ENCODE measurements around the gene UMOD.

Gene UMOD

GRCh38 chr16:20352615-20353014 is at the start of gene UMOD:
TSS of gene UMOD (minus strand) at chr16:20352715. CDS start at chr16:20350737, 1,978 bp downstream.
- no peak for DNase-seq (ENCODE audit: low read depth in 4 of 4, low spot score in 1 of 4)

- no peak for DNase-seq (ENCODE audit: low read depth in 4 of 4, low spot score in 1 of 4)
These were observed 49.0 kb upstream of the UMOD start for GRCh38 chr16:20401475-20402016.

- no peak for DNase-seq (ENCODE audit: low read depth in 4 of 4, low spot score in 1 of 4)
These were observed 48.6 kb upstream of the UMOD start for GRCh38 chr16:20401066-20401465.

- DNase-seq (ENCODE audit: low read depth in 4 of 4, low spot score in 1 of 4) = no peak
These were observed 46.7 kb upstream of the UMOD start for GRCh38 chr16:20399185-20399584.

GRCh38 chr16:20398603-20399002 is 46.1 kb upstream of the UMOD start:
- no peak for DNase-seq (ENCODE audit: low read depth in 4 of 4, low spot score in 1 of 4)

GRCh38 chr16:20397468-20398074 is 45.1 kb upstream of the UMOD start:
- DNase-seq (ENCODE audit: low read depth in 4 of 4, low spot score in 1 of 4) = no peak

- DNase-seq (ENCODE audit: low read depth in 4 of 4, low spot score in 1 of 4) = no peak
These were observed 44.4 kb upstream of the UMOD start for GRCh38 chr16:20396846-20397467.

GRCh38 chr16:20395946-20396345 is 43.4 kb upstream of the UMOD start:
- DNase-seq (ENCODE audit: low read depth in 4 of 4, low spot score in 1 of 4) = no peak

- DNase-seq (ENCODE audit: low read depth in 4 of 4, low spot score in 1 of 4) = no peak
These were observed 41.5 kb upstream of the UMOD start for GRCh38 chr16:20393801-20394577.

GRCh38 chr16:20391045-20391444 is 38.5 kb upstream of the UMOD start:
- DNase-seq (ENCODE audit: low read depth in 4 of 4, low spot score in 1 of 4) = no peak

GRCh38 chr16:20388854-20389253 is 36.3 kb upstream of the UMOD start:
- no peak for DNase-seq (ENCODE audit: low read depth in 4 of 4, low spot score in 1 of 4)

- no peak for DNase-seq (ENCODE audit: low read depth in 4 of 4, low spot score in 1 of 4)
These were observed 35.5 kb upstream of the UMOD start for GRCh38 chr16:20387978-20388377.

GRCh38 chr16:20385844-20386832 is 33.6 kb upstream of the UMOD start:
- peak; percentile 18 to 52 (median 32) for DNase-seq (ENCODE audit: low read depth in 4 of 4, low spot score in 1 of 4)

- peak; percentile 4 to 31 (median 18) for DNase-seq (ENCODE audit: low read depth in 4 of 4, low spot score in 1 of 4)
These were observed 30.9 kb upstream of the UMOD start for GRCh38 chr16:20383106-20384029.

- no peak for DNase-seq (ENCODE audit: low read depth in 4 of 4, low spot score in 1 of 4)
These were observed 29.9 kb upstream of the UMOD start for GRCh38 chr16:20382202-20382948.

GRCh38 chr16:20380782-20381181 is 28.3 kb upstream of the UMOD start:
- no peak for DNase-seq (ENCODE audit: low read depth in 4 of 4, low spot score in 1 of 4)

GRCh38 chr16:20377181-20377580 is 24.7 kb upstream of the UMOD start:
- no peak for DNase-seq (ENCODE audit: low read depth in 4 of 4, low spot score in 1 of 4)

GRCh38 chr16:20372701-20373100 is 20.2 kb upstream of the UMOD start:
- DNase-seq (ENCODE audit: low read depth in 4 of 4, low spot score in 1 of 4) = no peak

GRCh38 chr16:20369452-20370054 is 17.0 kb upstream of the UMOD start:
- no peak for DNase-seq (ENCODE audit: low read depth in 4 of 4, low spot score in 1 of 4)

Measured in stimulated activated CD4-positive, alpha-beta T cell treated with anti-CD3 and anti-CD28 coated beads, Interleukin-1b, Interleukin-23, amount 100 ng/mL, for 24 hours (primary cell).